HepG2 (cell line): ENCODE results near the gene ADCY7. TPM values are rescaled to one million over a fixed set of nuclear protein-coding genes. Genes with fewer than 3 reads are reported as not detected.

Experiments used
- BHLHE40 ChIP-seq: IDR thresholded peaks from 2 replicates; pipeline ENCODE4 v1.6.1; 2011; ENCODE audit warnings: low read length, improper control_type of control experiment
- GTF3A ChIP-seq: sonication (generic); formaldehyde crosslinking; conservative IDR thresholded peaks from 2 replicates; pipeline ENCODE4 v1.4.0; 2020; ENCODE audit warnings: mild to moderate bottlenecking, missing genetic modification reagents
- HMG20B ChIP-seq: conservative IDR thresholded peaks from 2 replicates; pipeline ENCODE4 v1.6.1; 2016; ENCODE audit warnings: missing genetic modification reagents, missing compliant biosample characterization
- KLF6 ChIP-seq: IDR thresholded peaks from 2 replicates; pipeline ENCODE4 v1.8.0; 2016; ENCODE audit warnings: missing biosample characterization, missing genetic modification reagents
- MTA1 ChIP-seq: sonication (generic); formaldehyde crosslinking; IDR thresholded peaks from 2 replicates; pipeline ENCODE4 v1.4.0; 2020; ENCODE audit warnings: missing genetic modification reagents, mild to moderate bottlenecking, borderline replicate concordance
- SIN3B ChIP-seq: fragments of 150-350 bp; IDR thresholded peaks from 2 replicates; pipeline ENCODE4 v1.6.1; 2014; ENCODE audit warnings: low read length
- SUZ12 ChIP-seq: fragments of 150-350 bp; IDR thresholded peaks from 2 replicates; pipeline ENCODE4 v1.6.1; 2014; ENCODE audit warnings: low read depth, low read length
- ZBTB26 ChIP-seq: IDR thresholded peaks from 2 replicates; pipeline ENCODE4 v1.6.1; 2016; ENCODE audit warnings: missing compliant biosample characterization, missing genetic modification reagents, borderline replicate concordance
- ZFP36L1 ChIP-seq: sonication (generic); formaldehyde crosslinking; IDR thresholded peaks from 2 replicates; pipeline ENCODE4 v1.8.0; 2022; ENCODE audit warnings: mild to moderate bottlenecking, missing genetic modification reagents, moderate library complexity
- ZNF142 ChIP-seq: sonication (generic); formaldehyde crosslinking; IDR thresholded peaks from 2 replicates; pipeline ENCODE4 v1.4.0; 2020; ENCODE audit warnings: missing genetic modification reagents
- ZNF232 ChIP-seq: sonication (generic); formaldehyde crosslinking; IDR thresholded peaks from 2 replicates; pipeline ENCODE4 v1.4.0; 2020; ENCODE audit warnings: missing genetic modification reagents, borderline replicate concordance
- ZNF350 ChIP-seq: sonication (generic); formaldehyde crosslinking; IDR thresholded peaks from 2 replicates; pipeline ENCODE4 v1.4.0; 2020; ENCODE audit warnings: mild to moderate bottlenecking, low read depth, missing genetic modification reagents, borderline replicate concordance
- ZNF530 ChIP-seq: sonication (generic); formaldehyde crosslinking; IDR thresholded peaks from 2 replicates; pipeline ENCODE4 v1.5.0; 2020; ENCODE audit warnings: low read depth, mild to moderate bottlenecking, missing genetic modification reagents
- ZNF777 ChIP-seq: sonication (generic); formaldehyde crosslinking; IDR thresholded peaks from 2 replicates; pipeline ENCODE4 v1.4.0; 2020; ENCODE audit warnings: missing genetic modification reagents
- polyA plus RNA-seq, 8 experiments: library from polyadenylated mRNA; depleted of rRNA in 3 of 8; stranded (reverse) in 7 of 8; unstranded in 1 of 8; fragments of >200 nt; fragmentation: Illumina TruSeq in 4 of 8; extraction: Trizol in 4 of 8; gene quantifications; 2 replicates each; pipeline versions ENCODE4 v1.2.1 to v1.2.3, GENCODE V29; 2011 to 2016; ENCODE audit warnings: low read depth in 4 of 8, missing spikeins in 1 of 8, mixed read lengths in 1 of 8; ENCODE audit not compliant: insufficient read depth in 1 of 8
- total RNA-seq, 5 experiments: library from RNA; depleted of rRNA; stranded (reverse); fragments of >200 nt; fragmentation: Illumina TruSeq; extraction: Trizol; gene quantifications; 2 replicates each; pipeline ENCODE4 v1.2.3, GENCODE V29; 2016; ENCODE audit warnings: low read depth in 1 of 5
- TF ChIP-seq, protein P1 (sequence below): sonication (generic); formaldehyde crosslinking; IDR thresholded peaks from 2 replicates; pipeline ENCODE4 v1.5.1; 2020; ENCODE audit warnings: missing genetic modification reagents, mild to moderate bottlenecking, borderline replicate concordance
- TF ChIP-seq, protein P2 (sequence below): sonication (generic); formaldehyde crosslinking; IDR thresholded peaks from 2 replicates; pipeline ENCODE4 v1.8.1; 2023; ENCODE audit warnings: missing genetic modification reagents, mild to moderate bottlenecking, borderline replicate concordance
- TF ChIP-seq, protein P3 (sequence below): sonication (generic); formaldehyde crosslinking; IDR thresholded peaks from 2 replicates; pipeline ENCODE4 v1.5.0; 2020; ENCODE audit warnings: mild to moderate bottlenecking, missing genetic modification reagents, moderate library complexity

Gene ADCY7
- total and polyA plus RNA-seq, 2 of the 13 experiments (the other 11 are each of a cell fraction or from before 2014, with no cell fraction given) = 2.2 to 4.3 TPM

GRCh38 chr16:50297301-50298074, 31.1 kb downstream of the ADCY7 start (continued):
- TF ChIP-seq ZNF350 (peak; percentile 9; the same call in 1 of the 2 replicates), SUZ12 (no peak), SIN3B (no peak), BHLHE40 (no peak), KLF6 (CRISPR knock-in tag) (no peak), ZFP36L1 (CRISPR knock-in tag) (no peak), GTF3A (0 out of 2 replicates have a peak, but pooled peaks have one; percentile 57), ZNF232 (CRISPR knock-in tag) (no peak), ZNF142 (0 out of 2 replicates have a peak, but pooled peaks have one; percentile 38), ZBTB26 (no peak), MTA1 (CRISPR knock-in tag) (peak; percentile 77), ZNF530 (CRISPR knock-in tag) (no peak), HMG20B (CRISPR knock-in tag) (no peak), ZNF777 (no peak)
- TF ChIP-seq, protein P1, sequence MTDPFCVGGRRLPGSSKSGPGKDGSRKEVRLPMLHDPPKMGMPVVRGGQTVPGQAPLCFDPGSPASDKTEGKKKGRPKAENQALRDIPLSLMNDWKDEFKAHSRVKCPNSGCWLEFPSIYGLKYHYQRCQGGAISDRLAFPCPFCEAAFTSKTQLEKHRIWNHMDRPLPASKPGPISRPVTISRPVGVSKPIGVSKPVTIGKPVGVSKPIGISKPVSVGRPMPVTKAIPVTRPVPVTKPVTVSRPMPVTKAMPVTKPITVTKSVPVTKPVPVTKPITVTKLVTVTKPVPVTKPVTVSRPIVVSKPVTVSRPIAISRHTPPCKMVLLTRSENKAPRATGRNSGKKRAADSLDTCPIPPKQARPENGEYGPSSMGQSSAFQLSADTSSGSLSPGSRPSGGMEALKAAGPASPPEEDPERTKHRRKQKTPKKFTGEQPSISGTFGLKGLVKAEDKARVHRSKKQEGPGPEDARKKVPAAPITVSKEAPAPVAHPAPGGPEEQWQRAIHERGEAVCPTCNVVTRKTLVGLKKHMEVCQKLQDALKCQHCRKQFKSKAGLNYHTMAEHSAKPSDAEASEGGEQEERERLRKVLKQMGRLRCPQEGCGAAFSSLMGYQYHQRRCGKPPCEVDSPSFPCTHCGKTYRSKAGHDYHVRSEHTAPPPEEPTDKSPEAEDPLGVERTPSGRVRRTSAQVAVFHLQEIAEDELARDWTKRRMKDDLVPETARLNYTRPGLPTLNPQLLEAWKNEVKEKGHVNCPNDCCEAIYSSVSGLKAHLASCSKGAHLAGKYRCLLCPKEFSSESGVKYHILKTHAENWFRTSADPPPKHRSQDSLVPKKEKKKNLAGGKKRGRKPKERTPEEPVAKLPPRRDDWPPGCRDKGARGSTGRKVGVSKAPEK (CRISPR knock-in tag) = no peak
- TF ChIP-seq, protein P2, sequence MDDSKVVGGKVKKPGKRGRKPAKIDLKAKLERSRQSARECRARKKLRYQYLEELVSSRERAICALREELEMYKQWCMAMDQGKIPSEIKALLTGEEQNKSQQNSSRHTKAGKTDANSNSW (CRISPR knock-in tag) = no peak
- TF ChIP-seq, protein P3, sequence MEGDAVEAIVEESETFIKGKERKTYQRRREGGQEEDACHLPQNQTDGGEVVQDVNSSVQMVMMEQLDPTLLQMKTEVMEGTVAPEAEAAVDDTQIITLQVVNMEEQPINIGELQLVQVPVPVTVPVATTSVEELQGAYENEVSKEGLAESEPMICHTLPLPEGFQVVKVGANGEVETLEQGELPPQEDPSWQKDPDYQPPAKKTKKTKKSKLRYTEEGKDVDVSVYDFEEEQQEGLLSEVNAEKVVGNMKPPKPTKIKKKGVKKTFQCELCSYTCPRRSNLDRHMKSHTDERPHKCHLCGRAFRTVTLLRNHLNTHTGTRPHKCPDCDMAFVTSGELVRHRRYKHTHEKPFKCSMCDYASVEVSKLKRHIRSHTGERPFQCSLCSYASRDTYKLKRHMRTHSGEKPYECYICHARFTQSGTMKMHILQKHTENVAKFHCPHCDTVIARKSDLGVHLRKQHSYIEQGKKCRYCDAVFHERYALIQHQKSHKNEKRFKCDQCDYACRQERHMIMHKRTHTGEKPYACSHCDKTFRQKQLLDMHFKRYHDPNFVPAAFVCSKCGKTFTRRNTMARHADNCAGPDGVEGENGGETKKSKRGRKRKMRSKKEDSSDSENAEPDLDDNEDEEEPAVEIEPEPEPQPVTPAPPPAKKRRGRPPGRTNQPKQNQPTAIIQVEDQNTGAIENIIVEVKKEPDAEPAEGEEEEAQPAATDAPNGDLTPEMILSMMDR (CRISPR knock-in tag) = peak; percentile 66
